Uterus (tissue), 4 donors: ENCODE measurements around the gene ANKRD39. TPM values are rescaled to one million over a fixed set of nuclear protein-coding genes. Genes with fewer than 3 reads are reported as not detected.
A peak's percentile ranks its signal among the peaks of the same experiment; 100 is the strongest.

ENCODE experiments used
- DNase-seq, 2 donors: peaks; one replicate each; pipeline ENCODE4 v3.0.0-alpha.2; 2019 to 2020
- H3K27ac ChIP-seq, 2 donors: fragments of 200-600 bp; sonication (generic); 1 replicate in 1 of 2; 2 replicates in 1 of 2; pipeline ENCODE4 v1.5.1; 2016 to 2018
- H3K27me3 ChIP-seq, 2 donors: fragments of 200-600 bp; sonication (generic); one replicate each; pipeline ENCODE4 v1.5.1; 2018 to 2019; ENCODE audit warnings: control low read depth in 1 of 2
- H3K36me3 ChIP-seq, 2 donors: fragments of 200-600 bp; sonication (generic); one replicate each; pipeline ENCODE4 v1.5.1; 2019; ENCODE audit warnings: control low read depth in 1 of 2
- H3K4me1 ChIP-seq, 2 donors: fragments of 200-600 bp; sonication (generic); one replicate each; pipeline ENCODE4 v1.5.1; 2018 to 2019; ENCODE audit warnings: control low read depth in 1 of 2
- H3K4me3 ChIP-seq, 2 donors: fragments of 200-600 bp; sonication (generic); 1 replicate in 1 of 2; 2 replicates in 1 of 2; pipeline ENCODE4 v1.5.1; 2018 to 2019; ENCODE audit warnings: mild to moderate bottlenecking in 1 of 2
- H3K9me3 ChIP-seq, 2 donors: fragments of 200-600 bp; sonication (generic); one replicate each; pipeline ENCODE4 v1.5.1; 2019; ENCODE audit warnings: control low read depth in 1 of 2
- POLR2A ChIP-seq, 2 donors: fragments of 450-650 bp; IDR thresholded peaks; one replicate each; pipeline ENCODE4 v1.6.1; 2016; ENCODE audit warnings: antibody characterized with exemption in 2 of 2, mild to moderate bottlenecking in 1 of 2, moderate library complexity in 1 of 2
- intact Hi-C: fragments of 100-400 bp; cut with DNase I; formaldehyde crosslinking; loops from one replicate; pipeline ENCODE4 v1.15.1; 2023; ENCODE audit warnings: low total_unique reads
- total RNA-seq, 4 donors: library from RNA; depleted of rRNA in 3 of 4; stranded (reverse); fragments of >200 nt in 3 of 4; gene quantifications; one replicate each; pipeline versions ENCODE4 v1.1.0 to v1.2.4, GENCODE V29; 2014 to 2023
- TF ChIP-seq, protein P1 (sequence below), 4 experiments: fragments of 200-600 bp in 2 of 4; fragments of 450-650 bp in 2 of 4; sonication (generic) in 2 of 4; IDR thresholded peaks; one replicate each; pipeline ENCODE4 v1.5.1; 2016 to 2019; ENCODE audit warnings: antibody characterized with exemption in 4 of 4, mild to moderate bottlenecking in 2 of 4, moderate library complexity in 1 of 4
- donor health status: DM: yes; HTN: yes; CAD: no.

Gene ANKRD39
- total RNA-seq, 4 donors from 2014 or later: 4.7 to 162 (median 16.9) TPM

DNA sequence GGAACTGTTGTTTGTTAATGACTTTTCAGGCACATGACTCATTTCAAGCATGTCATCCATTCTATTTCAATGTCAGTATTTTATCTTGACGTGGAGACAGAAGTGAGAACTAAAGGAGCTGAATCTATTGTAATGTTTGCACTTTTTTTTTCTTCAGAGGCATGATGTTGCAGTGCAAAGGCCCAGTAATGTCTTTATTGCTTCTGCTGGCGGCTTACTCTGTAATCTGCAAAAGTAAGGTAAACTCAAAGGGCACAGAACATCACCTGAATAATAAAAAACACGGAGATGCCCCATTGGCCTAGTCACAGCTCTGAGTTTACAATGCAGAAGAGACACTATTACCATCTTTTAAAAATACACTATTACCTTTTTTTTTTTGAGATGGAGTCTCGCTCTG lies 44.2 kb downstream of the ANKRD39 start:
- Histone ChIP-seq H3K4me3 (no peak overlapping the region), H3K27ac (no peak overlapping the region), H3K4me1 (peaks cover 0 to 16% of the 10 kb centered on the region in 2 donors), H3K9me3 (no peaks in the 10 kb centered on the region), H3K36me3 (no peaks in the 10 kb centered on the region), H3K27me3 (no peaks in the 10 kb centered on the region)
- TF ChIP-seq, protein P1, sequence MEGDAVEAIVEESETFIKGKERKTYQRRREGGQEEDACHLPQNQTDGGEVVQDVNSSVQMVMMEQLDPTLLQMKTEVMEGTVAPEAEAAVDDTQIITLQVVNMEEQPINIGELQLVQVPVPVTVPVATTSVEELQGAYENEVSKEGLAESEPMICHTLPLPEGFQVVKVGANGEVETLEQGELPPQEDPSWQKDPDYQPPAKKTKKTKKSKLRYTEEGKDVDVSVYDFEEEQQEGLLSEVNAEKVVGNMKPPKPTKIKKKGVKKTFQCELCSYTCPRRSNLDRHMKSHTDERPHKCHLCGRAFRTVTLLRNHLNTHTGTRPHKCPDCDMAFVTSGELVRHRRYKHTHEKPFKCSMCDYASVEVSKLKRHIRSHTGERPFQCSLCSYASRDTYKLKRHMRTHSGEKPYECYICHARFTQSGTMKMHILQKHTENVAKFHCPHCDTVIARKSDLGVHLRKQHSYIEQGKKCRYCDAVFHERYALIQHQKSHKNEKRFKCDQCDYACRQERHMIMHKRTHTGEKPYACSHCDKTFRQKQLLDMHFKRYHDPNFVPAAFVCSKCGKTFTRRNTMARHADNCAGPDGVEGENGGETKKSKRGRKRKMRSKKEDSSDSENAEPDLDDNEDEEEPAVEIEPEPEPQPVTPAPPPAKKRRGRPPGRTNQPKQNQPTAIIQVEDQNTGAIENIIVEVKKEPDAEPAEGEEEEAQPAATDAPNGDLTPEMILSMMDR (IDR thresholded peaks at IDR 0.05): no peak
- TF ChIP-seq POLR2A (IDR thresholded peaks at IDR 0.05): no peak
- DNase-seq: no peak
- intact Hi-C loops: loop anchor here (10.0 kb wide), 1 partner anchor 49 kb away; the partner anchor contains the start of gene CNNM4

DNA sequence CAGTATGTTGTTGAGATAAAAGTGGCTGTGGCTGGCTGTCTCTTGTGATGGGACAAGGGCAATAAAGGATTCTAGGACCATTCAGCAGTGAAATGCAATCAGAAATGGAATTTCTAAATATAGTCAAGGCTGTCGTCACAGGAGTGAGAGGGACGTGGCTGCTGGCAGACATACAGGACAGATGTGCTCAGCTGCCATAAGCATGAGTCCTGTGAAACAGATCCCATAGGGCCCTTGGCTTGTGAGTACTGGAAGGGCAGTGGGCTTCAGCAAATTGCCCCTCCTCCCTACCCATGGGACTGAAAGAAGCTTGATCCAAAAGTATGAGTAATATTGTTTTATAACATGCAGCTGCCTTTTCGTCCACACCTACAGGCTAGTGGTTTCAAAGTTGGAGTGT lies 45.9 kb downstream of the ANKRD39 start:
- intact Hi-C loops: loop anchor here (10.0 kb wide), 1 partner anchor 47 kb away; the partner anchor contains the start of gene CNNM4
- Histone ChIP-seq H3K4me1 (no peaks in the 10 kb centered on the region), H3K27ac (no peak overlapping the region), H3K9me3 (no peaks in the 10 kb centered on the region), H3K36me3 (no peaks in the 10 kb centered on the region), H3K27me3 (no peaks in the 10 kb centered on the region), H3K4me3 (no peak overlapping the region)
- no peak for TF ChIP-seq POLR2A (IDR thresholded peaks at IDR 0.05)
- TF ChIP-seq, protein P1 (IDR thresholded peaks at IDR 0.05): no peak
- peak; percentile 46 to 51 for DNase-seq

DNA sequence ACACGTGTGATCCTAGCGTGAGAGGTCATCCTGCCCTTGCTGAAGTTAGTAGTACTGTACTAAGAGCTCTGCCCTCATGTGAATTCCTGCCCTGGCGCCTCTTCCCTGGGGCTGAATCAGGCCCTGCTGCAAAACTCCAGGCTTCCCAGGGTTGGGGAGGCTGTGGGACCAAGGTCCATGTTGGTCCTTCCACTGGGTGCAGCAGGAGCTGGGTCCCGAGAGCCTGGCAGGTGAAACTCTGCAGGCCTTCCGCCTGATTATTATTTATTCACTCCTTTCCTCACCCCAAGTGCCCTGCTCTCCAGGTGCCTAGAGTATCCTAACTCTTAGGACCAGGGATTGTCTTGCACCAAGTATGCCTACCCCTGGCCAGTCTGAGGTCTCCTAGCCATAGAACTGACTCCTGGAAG lies 47.0 kb downstream of the ANKRD39 start:
- no peaks in the 10 kb centered on the region for H3K4me1 ChIP-seq
- H3K27ac ChIP-seq: no peak overlapping the region

DNA sequence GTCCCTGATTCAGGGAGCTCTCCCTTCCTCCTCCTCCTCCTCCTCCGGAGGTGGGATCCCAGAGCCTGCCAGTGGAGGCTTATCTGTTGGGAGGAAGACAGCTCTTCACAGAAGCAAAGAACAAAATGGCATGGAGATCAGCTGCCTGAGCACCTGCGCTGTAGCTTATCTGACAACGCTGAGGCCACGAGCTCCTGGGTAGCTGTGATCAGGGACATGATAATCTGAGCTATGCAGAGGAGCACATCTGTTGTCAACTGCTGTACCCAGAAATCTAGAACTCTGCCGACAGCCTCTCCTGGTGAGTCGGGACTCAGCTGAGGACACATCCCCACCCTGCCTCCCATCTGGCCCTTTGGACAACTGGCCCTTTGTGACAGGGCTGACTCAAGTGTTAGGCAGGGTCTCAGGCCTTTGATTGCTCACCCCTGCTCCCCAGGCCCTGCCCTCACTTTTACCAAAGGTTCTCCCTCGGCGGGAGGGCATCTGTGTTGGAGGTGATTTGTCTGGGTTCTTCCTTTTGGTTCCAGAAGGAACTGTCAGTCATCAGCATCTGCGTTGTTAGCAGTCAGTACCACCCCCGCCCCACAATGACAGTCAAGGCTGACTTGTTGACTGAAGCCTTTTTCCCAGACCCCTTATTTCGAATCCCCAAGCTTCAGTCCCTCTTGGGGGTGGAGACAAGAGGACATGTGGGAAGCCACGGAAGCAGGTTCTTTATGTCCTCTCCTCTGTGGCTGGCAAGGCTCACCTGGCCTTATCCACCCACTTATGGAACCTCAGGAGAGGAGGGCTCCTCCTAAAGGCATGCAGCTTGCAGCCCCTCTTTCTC lies 47.6 kb downstream of the ANKRD39 start:
- H3K4me1 ChIP-seq: no peaks in the 10 kb centered on the region
- no peak for DNase-seq
- intact Hi-C loops: loop anchor here (10.0 kb wide), 1 partner anchor 45 kb away; the partner anchor contains the start of gene CNNM4
- TF ChIP-seq, protein P1 (IDR thresholded peaks at IDR 0.05): no peak
- TF ChIP-seq POLR2A (IDR thresholded peaks at IDR 0.05): no peak
- no peak overlapping the region for H3K27ac ChIP-seq
- no peaks in the 10 kb centered on the region for H3K36me3 ChIP-seq
- no peaks in the 10 kb centered on the region for H3K27me3 ChIP-seq
- no peaks in the 10 kb centered on the region for H3K9me3 ChIP-seq
- no peak overlapping the region for H3K4me3 ChIP-seq

More for the DNA sequence above, 47.0 kb downstream of the ANKRD39 start:
- Histone ChIP-seq H3K27me3 (no peaks in the 10 kb centered on the region), H3K4me3 (no peak overlapping the region), H3K36me3 (no peaks in the 10 kb centered on the region), H3K9me3 (no peaks in the 10 kb centered on the region)
- DNase-seq: no peak
- intact Hi-C loops: loop anchor here (10.0 kb wide), 1 partner anchor 46 kb away; the partner anchor contains the start of gene CNNM4
- TF ChIP-seq POLR2A (IDR thresholded peaks at IDR 0.05): no peak
- TF ChIP-seq, protein P1 (IDR thresholded peaks at IDR 0.05): no peak

DNA sequence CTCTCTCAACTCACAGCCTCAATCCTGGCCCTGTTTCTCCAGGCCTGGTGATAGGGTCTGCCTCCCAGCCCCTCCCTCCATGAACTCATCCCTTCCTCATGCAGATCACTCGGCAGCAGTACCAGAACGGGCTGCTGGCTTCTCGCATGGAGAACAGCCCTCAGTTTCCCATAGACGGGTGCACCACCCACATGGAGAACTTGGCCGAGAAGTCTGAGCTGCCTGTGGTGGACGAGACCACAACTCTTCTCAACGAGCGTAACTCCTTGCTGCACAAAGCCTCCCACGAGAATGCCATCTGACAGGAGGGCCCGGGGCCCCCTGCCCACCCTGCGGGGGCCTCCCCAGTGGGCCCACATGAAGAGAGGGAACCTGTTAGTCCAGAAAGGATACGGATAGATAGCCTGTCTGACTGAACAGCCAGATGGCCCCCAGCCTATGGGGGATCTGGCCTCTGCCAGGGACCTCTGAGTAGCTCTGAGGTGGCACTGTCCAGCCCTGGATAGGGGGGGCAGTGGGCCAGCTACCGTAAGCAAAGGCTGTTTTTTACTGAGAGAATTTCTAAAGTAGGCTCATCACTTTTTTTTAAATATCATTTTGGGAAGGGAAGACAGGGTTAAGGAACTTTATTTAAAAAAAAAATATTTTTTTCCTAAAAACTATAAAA lies 48.5 kb downstream of the ANKRD39 start:
- H3K36me3 ChIP-seq: no peaks in the 10 kb centered on the region
- no peaks in the 10 kb centered on the region for H3K4me1 ChIP-seq
- intact Hi-C loops: no loop called here
- no peak for DNase-seq
- H3K27me3 ChIP-seq: no peaks in the 10 kb centered on the region
- TF ChIP-seq, protein P1 (IDR thresholded peaks at IDR 0.05): no peak
- no peak for TF ChIP-seq POLR2A (IDR thresholded peaks at IDR 0.05)
- H3K9me3 ChIP-seq: no peaks in the 10 kb centered on the region
- H3K27ac ChIP-seq: no peak overlapping the region
- H3K4me3 ChIP-seq: no peak overlapping the region
